Measurements from ENCODE around the gene UMODL1. TPM values are rescaled to one million over a fixed set of nuclear protein-coding genes. Genes with fewer than 3 reads are reported as not detected.

Gene UMODL1
- total and polyA plus RNA-seq, 10 of the 15 experiments (the other 5 are each of a cell fraction or from before 2014, with no cell fraction given) = 0.01 to 0.11 (median 0.03) TPM; not detected in 5

DNA sequence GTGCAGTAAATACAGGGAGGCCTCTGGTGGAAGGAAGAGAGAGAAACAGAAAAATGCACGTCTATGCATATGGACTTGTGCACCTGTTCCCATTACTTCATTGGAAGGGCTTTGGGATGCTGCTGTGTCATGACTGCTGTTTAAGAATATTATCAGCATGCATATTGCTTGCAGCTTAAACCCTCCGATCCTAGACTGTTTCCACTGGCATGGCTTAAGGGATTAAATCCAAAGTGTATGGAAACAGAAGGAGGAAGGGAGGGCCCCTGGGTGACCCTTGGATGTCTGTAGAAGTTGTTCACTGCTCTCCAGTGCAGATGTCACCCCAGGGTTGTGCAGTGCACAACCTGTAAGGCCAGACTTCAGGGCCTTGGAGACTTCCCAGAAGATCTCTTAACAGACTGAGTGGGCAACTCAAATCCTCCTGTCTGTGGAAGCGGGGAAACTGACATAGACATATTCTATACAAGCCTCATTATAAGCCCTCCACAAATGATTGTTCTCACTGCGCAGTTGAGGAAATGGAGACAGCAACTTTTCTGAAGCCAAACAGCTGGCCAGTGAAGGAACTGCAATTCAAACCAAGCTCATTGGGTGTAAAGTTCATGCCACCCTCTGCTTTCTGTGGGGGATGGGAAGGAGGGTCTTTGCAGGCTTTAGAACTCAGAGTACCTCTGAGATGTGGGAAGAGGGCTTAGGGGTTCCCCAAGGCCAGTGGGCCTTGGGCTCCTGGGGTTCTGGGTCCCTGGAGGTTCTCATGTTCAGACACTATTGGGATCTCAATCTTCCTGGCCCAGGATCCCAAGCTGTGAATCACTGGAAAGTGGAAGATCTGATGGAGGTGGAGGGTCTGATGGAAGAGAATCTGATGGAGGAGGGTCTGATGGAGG, 73.8 kb downstream of the UMODL1 start:
- peak; percentile 75 for FAIRE-seq
- H2AFZ ChIP-seq (ENCODE audit: control insufficient read depth, low read depth, low read length) = peak overlapping the region; percentile 69
- H3K4me1 ChIP-seq (ENCODE audit: control insufficient read depth, insufficient read depth, low read length) = no peaks in the 10 kb centered on the region; the same call in 1 of the 2 replicates
- H3K27me3 ChIP-seq (replicated peaks in 1 of 2; ENCODE audit: control insufficient read depth in 2 of 2, insufficient read depth in 2 of 2, low read length in 1 of 2) = no peaks in the 10 kb centered on the region
- no peak for DNase-seq (ENCODE audit: low read depth, low spot score)
- H4K20me1 ChIP-seq (ENCODE audit: control insufficient read depth, insufficient read depth) = no peaks in the 10 kb centered on the region
- intact Hi-C loops (cut with micrococcal nuclease; ENCODE audit: unreplicated experiment) (loop anchor here (1.0 to 10.0 kb wide), 4 partner anchors 113 to 670 kb away; no protein-coding TSS in a partner anchor), in situ Hi-C loops (cut with MboI) (loop anchor here (5.0 to 10.0 kb wide), 3 partner anchors 307 to 680 kb away; no protein-coding TSS in a partner anchor)
- no peak overlapping the region for H3K4me3 ChIP-seq
- no peaks in the 10 kb centered on the region for H3K79me2 ChIP-seq (ENCODE audit: control insufficient read depth, insufficient read depth, low read length)
- 53% methylated on average over 4 of the region's 4 CpGs for WGBS (ENCODE audit: insufficient coverage, insufficient replicate concordance, low lambda C conversion rate, missing lambda C conversion rate)
- no peak for TF ChIP-seq SREBF1 (IDR thresholded peaks at IDR 0.05; ENCODE audit: low read length)
- no peaks in the 10 kb centered on the region for H3K9me3 ChIP-seq (replicated peaks; ENCODE audit: control insufficient read depth, insufficient read depth, low read length)
- RAD21 ChIA-PET (ENCODE audit: unreplicated experiment) = interaction anchor here (0.6 to 2.1 kb wide), 28 partner anchors 15 to 448 kb away, joined by 3 to 68 read pairs (median 4); partner anchors contain the start of gene SLC37A1
- CTCF ChIA-PET = interaction anchor here (0.6 to 2.2 kb wide), 59 partner anchors 9 to 683 kb away, joined by 3 to 83 read pairs (median 5); partner anchors contain the start of genes TFF1 and TFF3
- H3K36me3 ChIP-seq (ENCODE audit: control insufficient read depth in 2 of 2, insufficient read depth in 2 of 2, low read length in 1 of 2) = no peaks in the 10 kb centered on the region; a peak in 1 of 4 replicates
- no peak overlapping the region for H3K27ac ChIP-seq (ENCODE audit: control insufficient read depth, insufficient read depth)
- ATAC-seq = peak; percentile 70
- 0 out of 2 replicates have a peak overlapping the region, but pooled peaks have one; percentile 8 for H3K9ac ChIP-seq (ENCODE audit: control insufficient read depth, insufficient read depth, low read length)
- H3K4me2 ChIP-seq (ENCODE audit: control insufficient read depth, insufficient read depth) = no peak overlapping the region
- SMC1A ChIA-PET (ENCODE audit: uncharacterized antibody, unreplicated experiment) = interaction anchor here (0.6 to 2.2 kb wide), 30 partner anchors 8 to 867 kb away, joined by 3 to 71 read pairs (median 4); no protein-coding TSS in a partner anchor
- BruUV-seq (replicated peaks) = no TSS peak
- POLR2A ChIA-PET = interaction anchor here (0.5 to 0.6 kb wide), 2 partner anchors 137 to 732 kb away, joined by 5 read pairs; no protein-coding TSS in a partner anchor

DNA sequence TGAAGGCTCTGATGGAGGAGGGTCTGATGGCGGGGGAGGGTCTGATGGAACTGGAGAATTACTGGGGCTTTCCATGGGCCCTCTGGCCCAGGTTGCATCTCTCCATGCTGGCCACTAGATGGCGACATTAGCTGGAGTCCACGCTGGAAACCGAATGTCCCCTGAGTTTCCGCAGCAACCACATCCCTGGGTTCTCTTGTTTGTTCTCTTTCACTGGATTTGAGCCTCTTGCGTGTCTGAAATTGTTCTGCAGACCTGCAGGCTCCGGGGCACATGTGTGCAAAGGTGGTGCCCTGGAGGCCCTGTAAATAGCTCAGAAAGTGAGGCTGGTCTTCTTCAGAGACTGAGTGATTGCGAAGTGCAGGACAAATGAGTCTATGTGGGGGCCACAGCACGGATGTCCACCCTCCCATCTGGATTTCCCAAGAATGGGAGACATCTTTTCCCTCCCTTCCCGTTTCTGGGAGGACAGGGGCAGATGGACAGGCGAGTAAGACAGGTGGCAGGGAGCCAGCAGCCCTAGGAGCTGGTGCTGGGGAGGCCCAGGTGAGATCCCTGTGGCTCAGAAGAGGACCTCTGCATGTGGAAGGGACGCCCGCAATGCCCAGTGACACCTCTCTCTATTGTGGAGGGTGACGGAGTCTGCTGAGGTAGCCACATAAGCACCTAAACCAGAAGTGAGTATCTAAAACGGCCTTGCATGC, 74.6 kb downstream of the UMODL1 start:
- DNase-seq (ENCODE audit: low read depth, low spot score) (peak; percentile 17), ATAC-seq (peak; percentile 92), FAIRE-seq (peak; percentile 90)
- no peak overlapping the region for H3K27ac ChIP-seq (ENCODE audit: control insufficient read depth, insufficient read depth)
- no peaks in the 10 kb centered on the region for H3K4me1 ChIP-seq (ENCODE audit: control insufficient read depth, insufficient read depth, low read length)
- in situ Hi-C loops (cut with MboI) (loop anchor here (5.0 to 10.0 kb wide), 3 partner anchors 307 to 679 kb away; no protein-coding TSS in a partner anchor), intact Hi-C loops (cut with micrococcal nuclease; ENCODE audit: unreplicated experiment) (loop anchor here (1.0 to 10.0 kb wide), 4 partner anchors 113 to 669 kb away; no protein-coding TSS in a partner anchor)
- ChIA-PET RAD21 (ENCODE audit: unreplicated experiment) (interaction anchor here (0.7 to 2.1 kb wide), 26 partner anchors 15 to 447 kb away, joined by 3 to 68 read pairs (median 4); partner anchors contain the start of gene SLC37A1), POLR2A (interaction anchor here (0.6 kb wide), 1 partner anchor 137 kb away, joined by 5 read pairs; no protein-coding TSS in a partner anchor), CTCF (interaction anchor here (0.6 to 2.2 kb wide), 55 partner anchors 8 to 682 kb away, joined by 3 to 83 read pairs (median 5); partner anchors contain the start of genes TFF1 and TFF3), SMC1A (ENCODE audit: uncharacterized antibody, unreplicated experiment) (interaction anchor here (0.6 to 2.2 kb wide), 29 partner anchors 8 to 393 kb away, joined by 3 to 71 read pairs (median 4); no protein-coding TSS in a partner anchor)
- H3K9me3 ChIP-seq (replicated peaks; ENCODE audit: control insufficient read depth, insufficient read depth, low read length) = no peaks in the 10 kb centered on the region
- no peaks in the 10 kb centered on the region for H3K27me3 ChIP-seq (replicated peaks in 1 of 2; ENCODE audit: control insufficient read depth in 2 of 2, insufficient read depth in 2 of 2, low read length in 1 of 2)
- whole genome bisulfite sequencing (ENCODE audit: insufficient coverage, insufficient replicate concordance, low lambda C conversion rate, missing lambda C conversion rate) = 14% methylated on average over 15 of the region's 15 CpGs
- H2AFZ ChIP-seq (ENCODE audit: control insufficient read depth, low read depth, low read length) = peak overlapping the region; percentile 69
- no peaks in the 10 kb centered on the region; a peak in 1 of 4 replicates for H3K36me3 ChIP-seq (ENCODE audit: control insufficient read depth in 2 of 2, insufficient read depth in 2 of 2, low read length in 1 of 2)
- H3K9ac ChIP-seq (ENCODE audit: control insufficient read depth, insufficient read depth, low read length) = 0 out of 2 replicates have a peak overlapping the region, but pooled peaks have one; percentile 8
- H3K4me3 ChIP-seq = no peak overlapping the region
- BruUV-seq (replicated peaks) = no TSS peak
- no peak overlapping the region for H3K4me2 ChIP-seq (ENCODE audit: control insufficient read depth, insufficient read depth)
- no peaks in the 10 kb centered on the region for H4K20me1 ChIP-seq (ENCODE audit: control insufficient read depth, insufficient read depth)
- no peaks in the 10 kb centered on the region for H3K79me2 ChIP-seq (ENCODE audit: control insufficient read depth, insufficient read depth, low read length)
- TF ChIP-seq MEF2A (IDR thresholded peaks at IDR 0.05; ENCODE audit: insufficient read depth, low read depth, low read length) (no peak), MYC (IDR thresholded peaks at IDR 0.05; ENCODE audit: insufficient read depth, insufficient read length, insufficient replicate concordance, low read length, severe bottlenecking) (no peak), IKZF1 (conservative IDR thresholded peaks at IDR 0.05) (no peak), CREB1 (IDR thresholded peaks at IDR 0.05; ENCODE audit: low read depth) (no peak)
- TF ChIP-seq, protein P1, sequence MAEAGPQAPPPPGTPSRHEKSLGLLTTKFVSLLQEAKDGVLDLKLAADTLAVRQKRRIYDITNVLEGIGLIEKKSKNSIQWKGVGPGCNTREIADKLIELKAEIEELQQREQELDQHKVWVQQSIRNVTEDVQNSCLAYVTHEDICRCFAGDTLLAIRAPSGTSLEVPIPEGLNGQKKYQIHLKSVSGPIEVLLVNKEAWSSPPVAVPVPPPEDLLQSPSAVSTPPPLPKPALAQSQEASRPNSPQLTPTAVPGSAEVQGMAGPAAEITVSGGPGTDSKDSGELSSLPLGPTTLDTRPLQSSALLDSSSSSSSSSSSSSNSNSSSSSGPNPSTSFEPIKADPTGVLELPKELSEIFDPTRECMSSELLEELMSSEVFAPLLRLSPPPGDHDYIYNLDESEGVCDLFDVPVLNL (IDR thresholded peaks at IDR 0.05; ENCODE audit: low read depth, low read length) = no peak
- TF ChIP-seq, protein P2, sequence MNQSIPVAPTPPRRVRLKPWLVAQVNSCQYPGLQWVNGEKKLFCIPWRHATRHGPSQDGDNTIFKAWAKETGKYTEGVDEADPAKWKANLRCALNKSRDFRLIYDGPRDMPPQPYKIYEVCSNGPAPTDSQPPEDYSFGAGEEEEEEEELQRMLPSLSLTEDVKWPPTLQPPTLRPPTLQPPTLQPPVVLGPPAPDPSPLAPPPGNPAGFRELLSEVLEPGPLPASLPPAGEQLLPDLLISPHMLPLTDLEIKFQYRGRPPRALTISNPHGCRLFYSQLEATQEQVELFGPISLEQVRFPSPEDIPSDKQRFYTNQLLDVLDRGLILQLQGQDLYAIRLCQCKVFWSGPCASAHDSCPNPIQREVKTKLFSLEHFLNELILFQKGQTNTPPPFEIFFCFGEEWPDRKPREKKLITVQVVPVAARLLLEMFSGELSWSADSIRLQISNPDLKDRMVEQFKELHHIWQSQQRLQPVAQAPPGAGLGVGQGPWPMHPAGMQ (IDR thresholded peaks at IDR 0.05; ENCODE audit: borderline replicate concordance) = no peak

All from GM12878 (cell line).